ENCODE results near the gene SLC39A7. TPM values are rescaled to one million over a fixed set of nuclear protein-coding genes. Genes with fewer than 3 reads are reported as not detected.

Gene SLC39A7
- total and polyA plus RNA-seq, 9 donors, result 66.1 to 136 (median 92.0) TPM

- peaks cover 18% of the 10 kb centered on the region for H3K27me3 ChIP-seq (ENCODE audit: control insufficient read depth, insufficient read depth, low read length)
- peaks cover 21% of the 10 kb centered on the region for H3K36me3 ChIP-seq (ENCODE audit: control insufficient read depth, insufficient read depth, low read length)
- H3K4me1 ChIP-seq (ENCODE audit: control insufficient read depth, insufficient read depth, low read length), result peaks cover 31% of the 10 kb centered on the region
- no peak overlapping the region for H3K4me3 ChIP-seq (ENCODE audit: low read length)
- H3K27ac ChIP-seq (ENCODE audit: low read length), result no peak overlapping the region
- 60% methylated on average over 1 of the region's 17 CpGs for WGBS (ENCODE audit: insufficient coverage)
- no peaks in the 10 kb centered on the region for H3K9me3 ChIP-seq (replicated peaks; ENCODE audit: control insufficient read depth, low read depth, low read length)
- no peak for DNase-seq
Observed at GRCh38 chr6:33211136-33211535, 10.5 kb downstream of the SLC39A7 start.

GRCh38 chr6:33211666-33212422 lies 11.2 kb downstream of the SLC39A7 start:
- Histone ChIP-seq H3K4me1 (ENCODE audit: control insufficient read depth, insufficient read depth, low read length) (peaks cover 31% of the 10 kb centered on the region), H3K36me3 (ENCODE audit: control insufficient read depth, insufficient read depth, low read length) (peaks cover 21% of the 10 kb centered on the region), H3K27ac (ENCODE audit: low read length) (no peak overlapping the region), H3K27me3 (ENCODE audit: control insufficient read depth, insufficient read depth, low read length) (peaks cover 18% of the 10 kb centered on the region), H3K4me3 (ENCODE audit: low read length) (no peak overlapping the region), H3K9me3 (replicated peaks; ENCODE audit: control insufficient read depth, low read depth, low read length) (no peaks in the 10 kb centered on the region)
- no peak for DNase-seq
- 63% methylated on average over 7 of the region's 18 CpGs for WGBS (ENCODE audit: insufficient coverage)

- WGBS (ENCODE audit: insufficient coverage), result 6% methylated on average over 6 of the region's 6 CpGs
- DNase-seq, result peak; percentile 65
- H3K9me3 ChIP-seq (replicated peaks; ENCODE audit: control insufficient read depth, low read depth, low read length), result no peaks in the 10 kb centered on the region
- H3K27me3 ChIP-seq (ENCODE audit: control insufficient read depth, insufficient read depth, low read length), result peaks cover 18% of the 10 kb centered on the region
- peaks cover 21% of the 10 kb centered on the region for H3K36me3 ChIP-seq (ENCODE audit: control insufficient read depth, insufficient read depth, low read length)
- H3K4me3 ChIP-seq (ENCODE audit: low read length), result peak overlapping the region; percentile 39
- H3K27ac ChIP-seq (ENCODE audit: low read length), result peak overlapping the region; percentile 24
- peaks cover 25% of the 10 kb centered on the region for H3K4me1 ChIP-seq (ENCODE audit: control insufficient read depth, insufficient read depth, low read length)
Observed at GRCh38 chr6:33212857-33213165, 12.1 kb downstream of the SLC39A7 start.

GRCh38 chr6:33213166-33213988 lies 12.7 kb downstream of the SLC39A7 start:
- DNase-seq, result peak; percentile 53
- Histone ChIP-seq H3K4me3 (ENCODE audit: low read length) (peak overlapping the region; percentile 39), H3K36me3 (ENCODE audit: control insufficient read depth, insufficient read depth, low read length) (peaks cover 21% of the 10 kb centered on the region), H3K9me3 (replicated peaks; ENCODE audit: control insufficient read depth, low read depth, low read length) (no peaks in the 10 kb centered on the region), H3K27ac (ENCODE audit: low read length) (peak overlapping the region; percentile 24), H3K4me1 (ENCODE audit: control insufficient read depth, insufficient read depth, low read length) (peaks cover 25% of the 10 kb centered on the region), H3K27me3 (ENCODE audit: control insufficient read depth, insufficient read depth, low read length) (peaks cover 20% of the 10 kb centered on the region)
- WGBS (ENCODE audit: insufficient coverage), result under 1% methylated on average over 33 of the region's 43 CpGs

GRCh38 chr6:33213989-33214335 lies 13.3 kb downstream of the SLC39A7 start:
- Histone ChIP-seq H3K36me3 (ENCODE audit: control insufficient read depth, insufficient read depth, low read length) (peaks cover 21% of the 10 kb centered on the region), H3K4me1 (ENCODE audit: control insufficient read depth, insufficient read depth, low read length) (peaks cover 23% of the 10 kb centered on the region), H3K27ac (ENCODE audit: low read length) (no peak overlapping the region), H3K4me3 (ENCODE audit: low read length) (peak overlapping the region; percentile 39), H3K9me3 (replicated peaks; ENCODE audit: control insufficient read depth, low read depth, low read length) (no peaks in the 10 kb centered on the region), H3K27me3 (ENCODE audit: control insufficient read depth, insufficient read depth, low read length) (peaks cover 20% of the 10 kb centered on the region)
- WGBS (ENCODE audit: insufficient coverage), result 15% methylated on average over 9 of the region's 9 CpGs
- no peak for DNase-seq

GRCh38 chr6:33215271-33216116 lies 14.8 kb downstream of the SLC39A7 start:
- Histone ChIP-seq H3K4me3 (ENCODE audit: low read length) (no peak overlapping the region), H3K27me3 (ENCODE audit: control insufficient read depth, insufficient read depth, low read length) (peaks cover 23% of the 10 kb centered on the region), H3K9me3 (replicated peaks; ENCODE audit: control insufficient read depth, low read depth, low read length) (no peaks in the 10 kb centered on the region), H3K4me1 (ENCODE audit: control insufficient read depth, insufficient read depth, low read length) (peaks cover 21% of the 10 kb centered on the region), H3K27ac (ENCODE audit: low read length) (no peak overlapping the region), H3K36me3 (ENCODE audit: control insufficient read depth, insufficient read depth, low read length) (peaks cover 12% of the 10 kb centered on the region)
- 65% methylated on average over 3 of the region's 9 CpGs for WGBS (ENCODE audit: insufficient coverage)
- no peak for DNase-seq

- peaks cover 12% of the 10 kb centered on the region for H3K36me3 ChIP-seq (ENCODE audit: control insufficient read depth, insufficient read depth, low read length)
- peaks cover 23% of the 10 kb centered on the region for H3K27me3 ChIP-seq (ENCODE audit: control insufficient read depth, insufficient read depth, low read length)
- H3K27ac ChIP-seq (ENCODE audit: low read length), result no peak overlapping the region
- WGBS (ENCODE audit: insufficient coverage), result 79% methylated on average over 2 of the region's 4 CpGs
- peaks cover 21% of the 10 kb centered on the region for H3K4me1 ChIP-seq (ENCODE audit: control insufficient read depth, insufficient read depth, low read length)
- no peaks in the 10 kb centered on the region for H3K9me3 ChIP-seq (replicated peaks; ENCODE audit: control insufficient read depth, low read depth, low read length)
- H3K4me3 ChIP-seq (ENCODE audit: low read length), result no peak overlapping the region
- DNase-seq, result no peak
Observed at GRCh38 chr6:33216117-33216649, 15.5 kb downstream of the SLC39A7 start.

GRCh38 chr6:33217246-33217645 lies 16.6 kb downstream of the SLC39A7 start:
- WGBS (ENCODE audit: insufficient coverage), result no CpG with 5 or more reads among the region's 6 CpGs
- peaks cover 3% of the 10 kb centered on the region for H3K36me3 ChIP-seq (ENCODE audit: control insufficient read depth, insufficient read depth, low read length)

GRCh38 chr6:33217681-33218080 lies 17.0 kb downstream of the SLC39A7 start:
- Histone ChIP-seq H3K27me3 (ENCODE audit: control insufficient read depth, insufficient read depth, low read length) (peaks cover 23% of the 10 kb centered on the region), H3K9me3 (replicated peaks; ENCODE audit: control insufficient read depth, low read depth, low read length) (no peaks in the 10 kb centered on the region), H3K4me3 (ENCODE audit: low read length) (no peak overlapping the region), H3K27ac (ENCODE audit: low read length) (no peak overlapping the region), H3K4me1 (ENCODE audit: control insufficient read depth, insufficient read depth, low read length) (peaks cover 14% of the 10 kb centered on the region), H3K36me3 (ENCODE audit: control insufficient read depth, insufficient read depth, low read length) (no peaks in the 10 kb centered on the region)
- WGBS (ENCODE audit: insufficient coverage), result 36% methylated on average over 1 of the region's 3 CpGs
- no peak for DNase-seq

More at GRCh38 chr6:33217246-33217645, 16.6 kb downstream of the SLC39A7 start:
- no peak for DNase-seq
- Histone ChIP-seq H3K27ac (ENCODE audit: low read length) (no peak overlapping the region), H3K27me3 (ENCODE audit: control insufficient read depth, insufficient read depth, low read length) (peaks cover 23% of the 10 kb centered on the region), H3K4me3 (ENCODE audit: low read length) (no peak overlapping the region), H3K9me3 (replicated peaks; ENCODE audit: control insufficient read depth, low read depth, low read length) (no peaks in the 10 kb centered on the region), H3K4me1 (ENCODE audit: control insufficient read depth, insufficient read depth, low read length) (peaks cover 18% of the 10 kb centered on the region)
